H1 (cell line): ENCODE measurements around the gene CEBPB. TPM values are rescaled to one million over a fixed set of nuclear protein-coding genes. Genes with fewer than 3 reads are reported as not detected.

Experiments
- CTCF ChIA-PET: fragments of 300-600 bp; sonication (Branson Sonifier 250); formaldehyde crosslinking; loops from one replicate; lab custom pipeline; 2021; ENCODE audit not compliant: partially characterized antibody; lab: Charles Lee
- POLR2A ChIA-PET: fragments of 300-600 bp; sonication (Branson Sonifier 250); formaldehyde crosslinking; loops from one replicate; lab custom pipeline; 2021; ENCODE audit warnings: inconsistent platforms; ENCODE audit not compliant: partially characterized antibody; lab: Charles Lee
- DNase-seq, 2 experiments: peaks; one replicate each; pipeline versions ENCODE4 v3.0.0 to v3.0.0-alpha.2; 2010 to 2022; ENCODE audit warnings: low spot score in 2 of 2, low read depth in 1 of 2, mixed read lengths in 1 of 2
- FAIRE-seq: peaks from 2 replicates; lab custom pipeline; 2011; peaks lifted over from hg19 to GRCh38; lab: Jason Lieb, UNC
- H2AFZ ChIP-seq: 2 replicates; pipeline ENCODE4 v1.8.1; 2012; ENCODE audit warnings: low read length, inconsistent platforms
- H2AK5ac ChIP-seq: 2 replicates; pipeline ENCODE4 v1.6.1; 2013; ENCODE audit warnings: low read depth, low read length
- H2BK120ac ChIP-seq: replicated peaks from 2 replicates; pipeline ENCODE3; 2013; ENCODE audit warnings: low read depth, low read length, inconsistent platforms
- H2BK12ac ChIP-seq: 2 replicates; pipeline ENCODE4 v1.6.1; 2013; ENCODE audit warnings: low read depth, low read length
- H2BK15ac ChIP-seq: 2 replicates; pipeline ENCODE4 v1.6.1; 2013; ENCODE audit warnings: low read length
- H2BK20ac ChIP-seq: 2 replicates; pipeline ENCODE4 v1.6.1; 2013; ENCODE audit warnings: low read length
- H2BK5ac ChIP-seq: 2 replicates; pipeline ENCODE4 v1.6.1; 2013; ENCODE audit warnings: low read depth, low read length
- H3K14ac ChIP-seq: 2 replicates; pipeline ENCODE4 v1.6.1; 2013; ENCODE audit warnings: inconsistent platforms; ENCODE audit not compliant: insufficient read length
- H3K18ac ChIP-seq: 2 replicates; pipeline ENCODE4 v1.6.1; 2013; ENCODE audit warnings: low read length; ENCODE audit errors: extremely low read depth
- H3K23ac ChIP-seq: 2 replicates; pipeline ENCODE4 v1.6.1; 2013; ENCODE audit warnings: inconsistent platforms; ENCODE audit not compliant: insufficient read length
- H3K23me2 ChIP-seq: 2 replicates; pipeline ENCODE4 v1.6.1; 2013; ENCODE audit warnings: low read depth, low read length
- H3K27ac ChIP-seq: 2 replicates; pipeline ENCODE4 v1.6.1; 2011; ENCODE audit warnings: low read depth, low read length, inconsistent platforms
- H3K27me3 ChIP-seq, 4 experiments: replicated peaks in 1 of 4; 1 replicate in 1 of 4; 2 replicates in 3 of 4; pipeline versions ENCODE4 v1.6.1 to v1.8.1; 2011 to 2013; ENCODE audit warnings: low read length in 3 of 4, mild to moderate bottlenecking in 3 of 4, inconsistent platforms in 2 of 4, mixed read lengths in 2 of 4, moderate library complexity in 1 of 4; ENCODE audit not compliant: control insufficient read depth in 3 of 4, insufficient read depth in 3 of 4; ENCODE audit errors: extremely low read depth in 1 of 4
- H3K36me3 ChIP-seq, 4 experiments: 2 replicates each; pipeline versions ENCODE4 v1.6.1 to v1.8.1; 2011 to 2013; ENCODE audit warnings: mild to moderate bottlenecking in 4 of 4, low read length in 3 of 4, moderate library complexity in 2 of 4, control low read depth in 1 of 4, inconsistent platforms in 1 of 4; ENCODE audit not compliant: insufficient read depth in 4 of 4, control insufficient read depth in 2 of 4
- H3K4ac ChIP-seq: replicated peaks from 2 replicates; pipeline ENCODE3; 2013; ENCODE audit warnings: low read length, low read depth, mixed read lengths, inconsistent platforms; ENCODE audit not compliant: insufficient read length
- H3K4me1 ChIP-seq, 4 experiments: replicated peaks in 1 of 4; 1 replicate in 1 of 4; 2 replicates in 3 of 4; pipeline versions ENCODE4 v1.6.1 to v1.8.1; 2011 to 2013; ENCODE audit warnings: low read length in 3 of 4, inconsistent platforms in 2 of 4, mixed read lengths in 1 of 4; ENCODE audit not compliant: insufficient read depth in 4 of 4, control insufficient read depth in 3 of 4
- H3K4me2 ChIP-seq, 2 experiments: 2 replicates each; pipeline versions ENCODE4 v1.6.1 to v1.8.1; 2011 to 2013; ENCODE audit warnings: low read depth in 2 of 2, low read length in 2 of 2, control low read depth in 1 of 2, inconsistent platforms in 1 of 2, mild to moderate bottlenecking in 1 of 2; ENCODE audit not compliant: insufficient read depth in 1 of 2
- H3K4me3 ChIP-seq, 4 experiments: fragments of 200-600, 300-600 bp in 1 of 4; sonication (generic), shearing (Covaris generic), sonication (Bioruptor Twin) in 1 of 4; 2 replicates each; pipeline versions ENCODE4 v1.5.1 to v1.8.1; 2011 to 2016; ENCODE audit warnings: low read length in 4 of 4, low read depth in 3 of 4, control low read depth in 2 of 4, inconsistent platforms in 2 of 4, mild to moderate bottlenecking in 2 of 4, mixed read lengths in 1 of 4, moderate library complexity in 1 of 4; ENCODE audit not compliant: insufficient read depth in 2 of 4; ENCODE audit errors: extremely low read depth in 1 of 4
- H3K56ac ChIP-seq: replicated peaks from 2 replicates; pipeline ENCODE3; 2013; ENCODE audit warnings: low read depth, mild to moderate bottlenecking, mixed read lengths, low read length, inconsistent platforms; ENCODE audit not compliant: insufficient read length
- H3K79me1 ChIP-seq: 2 replicates; pipeline ENCODE4 v1.6.1; 2013; ENCODE audit warnings: low read depth, low read length, control low read depth
- H3K79me2 ChIP-seq, 2 experiments: 2 replicates each; pipeline versions ENCODE4 v1.6.1 to v1.8.1; 2012 to 2013; ENCODE audit warnings: low read length in 2 of 2, mild to moderate bottlenecking in 2 of 2, inconsistent platforms in 1 of 2; ENCODE audit not compliant: insufficient read depth in 2 of 2, control insufficient read depth in 1 of 2
- H3K9ac ChIP-seq, 4 experiments: replicated peaks in 1 of 4; 1 replicate in 1 of 4; 2 replicates in 3 of 4; pipeline versions ENCODE4 v1.6.1 to v1.8.1; 2011 to 2013; ENCODE audit warnings: low read depth in 3 of 4, low read length in 3 of 4, control low read depth in 2 of 4, mild to moderate bottlenecking in 2 of 4, moderate library complexity in 2 of 4, inconsistent platforms in 1 of 4; ENCODE audit errors: extremely low read depth in 1 of 4
- H3K9me3 ChIP-seq, 2 experiments: 2 replicates each; pipeline versions ENCODE4 v1.6.1 to v1.8.1; 2012 to 2013; ENCODE audit warnings: mild to moderate bottlenecking in 2 of 2, moderate library complexity in 2 of 2, control low read depth in 1 of 2, inconsistent platforms in 1 of 2, low read depth in 1 of 2, low read length in 1 of 2, mixed read lengths in 1 of 2; ENCODE audit not compliant: insufficient read depth in 2 of 2
- H4K20me1 ChIP-seq, 2 experiments: replicated peaks in 1 of 2; 2 replicates each; pipeline versions ENCODE3 to v1.8.1; 2011 to 2013; ENCODE audit warnings: inconsistent platforms in 2 of 2, low read length in 2 of 2, mild to moderate bottlenecking in 1 of 2; ENCODE audit not compliant: insufficient read depth in 2 of 2, control insufficient read depth in 1 of 2
- H4K5ac ChIP-seq: 2 replicates; pipeline ENCODE4 v1.6.1; 2013; ENCODE audit warnings: low read length, low read depth, mixed read lengths, inconsistent platforms; ENCODE audit not compliant: insufficient read length
- H4K8ac ChIP-seq: 2 replicates; pipeline ENCODE4 v1.8.0; 2013; ENCODE audit warnings: mild to moderate bottlenecking, moderate library complexity, low read length, inconsistent platforms; ENCODE audit not compliant: insufficient read depth; ENCODE audit errors: extremely low read depth
- H4K91ac ChIP-seq: replicated peaks from 2 replicates; pipeline ENCODE3; 2013; ENCODE audit warnings: low read length, mixed read lengths, inconsistent platforms; ENCODE audit not compliant: insufficient read length
- BCL11A ChIP-seq, 2 experiments: IDR thresholded peaks; one replicate each; pipeline ENCODE4 v1.6.1; 2011; ENCODE audit warnings: low read depth in 2 of 2, low read length in 2 of 2, mild to moderate bottlenecking in 2 of 2
- CHD1 ChIP-seq: IDR thresholded peaks from 2 replicates; pipeline ENCODE4 v1.6.1; 2012; ENCODE audit warnings: low read depth, low read length, improper control_type of control experiment
- GTF2F1 ChIP-seq: IDR thresholded peaks from 2 replicates; pipeline ENCODE4 v1.6.1; 2012; ENCODE audit warnings: low read depth, low read length, improper control_type of control experiment, borderline replicate concordance
- KDM5A ChIP-seq: fragments of 200-600 bp; IDR thresholded peaks from 2 replicates; pipeline ENCODE4 v1.7.1; 2012; ENCODE audit warnings: mild to moderate bottlenecking, low read length, inconsistent platforms, mixed read lengths
- POLR2A ChIP-seq, 2 experiments: IDR thresholded peaks; 1 replicate in 1 of 2; 2 replicates in 1 of 2; pipeline ENCODE4 v1.6.1; 2011; ENCODE audit warnings: low read depth in 2 of 2, low read length in 2 of 2, mild to moderate bottlenecking in 2 of 2; ENCODE audit errors: control extremely low read depth in 1 of 2
- RNF2 ChIP-seq: fragments of 200-900, 300-1000 bp; sonication (generic); IDR thresholded peaks from 2 replicates; pipeline ENCODE4 v1.7.1; 2016; ENCODE audit warnings: borderline replicate concordance, low read depth, mild to moderate bottlenecking, antibody characterized with exemption, low read length; ENCODE audit not compliant: poor library complexity, severe bottlenecking; ENCODE audit errors: missing control alignments
- RXRA ChIP-seq: IDR thresholded peaks from 2 replicates; pipeline ENCODE4 v1.6.1; 2011; ENCODE audit warnings: low read depth, mild to moderate bottlenecking, low read length, moderate library complexity; ENCODE audit not compliant: insufficient read depth
- SIRT6 ChIP-seq: IDR thresholded peaks from one replicate; pipeline ENCODE4 v1.7.1; 2012; ENCODE audit warnings: low read length, inconsistent platforms
- SP1 ChIP-seq: IDR thresholded peaks from 2 replicates; pipeline ENCODE4 v1.6.1; 2011; ENCODE audit warnings: low read depth, low read length
- TEAD4 ChIP-seq: IDR thresholded peaks from 2 replicates; pipeline ENCODE4 v1.6.1; 2012; ENCODE audit warnings: low read depth, low read length, inconsistent platforms, mixed read lengths
- WGBS, 2 experiments: shearing (Covaris generic) in 1 of 2; methylation state at CpG; one replicate each; pipeline versions ENCODE4 v1.1.6 to v1.1.7; 2013 to 2015; ENCODE audit warnings: low lambda C conversion rate in 2 of 2, mixed read lengths in 2 of 2, inconsistent platforms in 1 of 2, low coverage in 1 of 2, missing lambda C conversion rate in 1 of 2; ENCODE audit not compliant: insufficient replicate concordance in 2 of 2, insufficient coverage in 1 of 2, insufficient read length in 1 of 2; ENCODE audit errors: extremely low coverage in 1 of 2, missing lambda C conversion rate in 1 of 2; 5-methylcytosine and 5-hydroxymethylcytosine counted together
- polyA plus RNA-seq, 7 experiments: library from polyadenylated mRNA; depleted of rRNA in 3 of 7; stranded (reverse) in 5 of 7; unstranded in 2 of 7; fragments of >200 nt in 5 of 7; fragments of 200-250 nt in 2 of 7; gene quantifications; 1 replicate in 5 of 7; 2 replicates in 1 of 7; 4 replicates in 1 of 7; pipeline versions ENCODE4 v1.2.1 to v1.2.3, GENCODE V29; 2011 to 2013; ENCODE audit warnings: missing spikeins in 2 of 7, mixed read lengths in 2 of 7
- total RNA-seq: library from RNA; stranded (reverse); fragmentation: NEBNext Ultra II Directional; extraction: Animal tissue kit (Norgen Biotek cat#: 25700); gene quantifications from 2 replicates; pipeline ENCODE4 v1.2.1, GENCODE V29; 2021

The CEBPB gene
- total and polyA plus RNA-seq, 2 of the 8 experiments (the other 6 are each of a cell fraction or from before 2014, with no cell fraction given): 7.1 to 24.1 TPM

- Histone ChIP-seq H4K8ac (no peak overlapping the region), H3K56ac (no peak overlapping the region), H3K9ac (no peak overlapping the region; a peak in 1 of 7 replicates), H3K14ac (no peak overlapping the region), H4K5ac (no peak overlapping the region), H2BK20ac (no peak overlapping the region), H2BK5ac (no peak overlapping the region), H2AFZ (no peak overlapping the region), H3K27ac (no peak overlapping the region), H4K91ac (no peak overlapping the region), H3K4me1 (peaks cover 0 to 4% (median 2%) of the 10 kb centered on the region in 4 experiments; a peak in 2 of 7 replicates), H3K9me3 (peaks cover under 1 to 12% of the 10 kb centered on the region in 2 experiments; a peak in 2 of 4 replicates), H3K36me3 (no peaks in the 10 kb centered on the region), H2BK120ac (no peak overlapping the region), H3K79me2 (no peaks in the 10 kb centered on the region), H3K23ac (no peak overlapping the region), H3K79me1 (no peaks in the 10 kb centered on the region), H3K23me2 (no peaks in the 10 kb centered on the region), H3K4me3 (no peak overlapping the region), H2BK15ac (no peak overlapping the region), H3K18ac (no peak overlapping the region), H3K27me3 (no peaks in the 10 kb centered on the region), H2AK5ac (no peak overlapping the region), H3K4me2 (no peak overlapping the region), H2BK12ac (no peak overlapping the region), H4K20me1 (no peaks in the 10 kb centered on the region), H3K4ac (no peak overlapping the region)
- 89% methylated on average over 5 of the region's 5 CpGs; no CpG with 5 or more reads in 1 of the 2 experiments for WGBS, 2 experiments
- ChIA-PET POLR2A (interaction anchor here (1.7 kb wide), 1 partner anchor 9 kb away, joined by 6 read pairs; no protein-coding TSS in a partner anchor), CTCF (interaction anchor here (1.1 to 1.6 kb wide), 3 partner anchors 23 to 274 kb away, joined by 3 to 8 read pairs (median 3); no protein-coding TSS in a partner anchor)
- DNase-seq: no peak
- no peak for FAIRE-seq
- TF ChIP-seq POLR2A (IDR thresholded peaks at IDR 0.05; ENCODE audit: control extremely low read depth in 1 of 2, low read depth in 2 of 2, low read length in 2 of 2): no peak
- TF ChIP-seq CHD1: no peak
- no peak for TF ChIP-seq SIRT6
- no peak for TF ChIP-seq GTF2F1
- TF ChIP-seq SP1: no peak
- no peak for TF ChIP-seq RXRA
- TF ChIP-seq KDM5A: no peak
- TF ChIP-seq RNF2: no peak
- TF ChIP-seq TEAD4: no peak
- TF ChIP-seq BCL11A (IDR thresholded peaks at IDR 0.05; ENCODE audit: low read depth in 2 of 2, low read length in 2 of 2): no peak
Measured at GRCh38 chr20:50203951-50204937, 13.6 kb downstream of the CEBPB start.
